Measurements from ENCODE around the gene JOSD2.

DNA sequence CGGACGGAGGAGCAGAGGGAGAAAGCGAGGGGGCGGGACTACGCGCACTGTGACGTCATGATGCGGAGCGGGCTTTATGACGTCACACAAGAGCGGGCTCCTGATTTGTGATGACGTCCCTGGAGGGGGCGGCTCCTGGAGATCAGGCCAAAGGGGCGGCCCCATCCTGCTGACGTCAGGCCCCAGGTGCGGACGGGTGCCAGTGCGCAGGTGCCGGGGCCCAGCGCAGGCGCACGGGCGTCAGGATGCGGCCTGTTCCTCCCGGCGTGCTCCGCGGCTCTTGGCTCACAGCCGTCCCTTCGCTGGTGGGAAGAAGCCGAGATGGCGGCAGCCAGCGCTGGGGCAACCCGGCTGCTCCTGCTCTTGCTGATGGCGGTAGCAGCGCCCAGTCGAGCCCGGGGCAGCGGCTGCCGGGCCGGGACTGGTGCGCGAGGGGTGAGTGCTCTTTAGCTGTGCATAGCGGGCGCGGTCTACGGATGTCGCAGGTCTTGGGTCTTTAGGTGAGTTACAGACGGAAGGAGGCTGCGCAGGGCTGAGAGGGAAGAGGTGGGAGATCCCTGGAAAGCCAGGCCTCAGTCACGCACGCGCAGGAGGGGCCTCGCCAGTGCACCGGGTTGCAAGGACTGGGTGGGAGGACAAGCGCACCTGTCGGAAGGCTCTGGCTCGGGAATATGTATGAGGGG lies 34.6 kb downstream of the JOSD2 start, which contains the start of the genes EMC10 and GARIN5A:
- TF ChIP-seq, protein P1, sequence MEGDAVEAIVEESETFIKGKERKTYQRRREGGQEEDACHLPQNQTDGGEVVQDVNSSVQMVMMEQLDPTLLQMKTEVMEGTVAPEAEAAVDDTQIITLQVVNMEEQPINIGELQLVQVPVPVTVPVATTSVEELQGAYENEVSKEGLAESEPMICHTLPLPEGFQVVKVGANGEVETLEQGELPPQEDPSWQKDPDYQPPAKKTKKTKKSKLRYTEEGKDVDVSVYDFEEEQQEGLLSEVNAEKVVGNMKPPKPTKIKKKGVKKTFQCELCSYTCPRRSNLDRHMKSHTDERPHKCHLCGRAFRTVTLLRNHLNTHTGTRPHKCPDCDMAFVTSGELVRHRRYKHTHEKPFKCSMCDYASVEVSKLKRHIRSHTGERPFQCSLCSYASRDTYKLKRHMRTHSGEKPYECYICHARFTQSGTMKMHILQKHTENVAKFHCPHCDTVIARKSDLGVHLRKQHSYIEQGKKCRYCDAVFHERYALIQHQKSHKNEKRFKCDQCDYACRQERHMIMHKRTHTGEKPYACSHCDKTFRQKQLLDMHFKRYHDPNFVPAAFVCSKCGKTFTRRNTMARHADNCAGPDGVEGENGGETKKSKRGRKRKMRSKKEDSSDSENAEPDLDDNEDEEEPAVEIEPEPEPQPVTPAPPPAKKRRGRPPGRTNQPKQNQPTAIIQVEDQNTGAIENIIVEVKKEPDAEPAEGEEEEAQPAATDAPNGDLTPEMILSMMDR (IDR thresholded peaks at IDR 0.05), result peak in 1 of 6 experiments; percentile 6
- peak in 3 of 4 donors; percentile 29 to 85 (median 73) for TF ChIP-seq POLR2A (IDR thresholded peaks at IDR 0.05)
- peak; percentile 76 to 79 for TF ChIP-seq POLR2AphosphoS5 (IDR thresholded peaks at IDR 0.05)
- peak in 1 of 4 donors; percentile 20 for TF ChIP-seq EP300 (IDR thresholded peaks at IDR 0.05)
